DOHH2 (cell line): ENCODE measurements around the gene PROS1.

ENCODE experiments used
- CTCF ChIP-seq: fragments of 200-600 bp; sonication (generic); IDR thresholded peaks from one replicate; pipeline ENCODE4 v1.5.1; 2014; ENCODE audit warnings: antibody characterized with exemption, mild to moderate bottlenecking, low read depth, low read length; ENCODE audit not compliant: poor library complexity, severe bottlenecking
- EZH2phosphoT487 ChIP-seq: fragments of 200-600 bp; sonication (generic); IDR thresholded peaks from 2 replicates; pipeline ENCODE4 v1.6.1; 2017; ENCODE audit warnings: borderline replicate concordance, mild to moderate bottlenecking, antibody characterized with exemption, low read length, moderate library complexity, mixed read lengths

- TF ChIP-seq CTCF (no peak), EZH2phosphoT487 (no peak)
Measured at GRCh38 chr3:94020293-94020692, 46.6 kb upstream of the PROS1 start.
